H9 (cell line): ENCODE measurements around the gene WSB2. TPM values are rescaled to one million over a fixed set of nuclear protein-coding genes. Genes with fewer than 3 reads are reported as not detected.

Experiments
- DNase-seq: peaks from one replicate; pipeline ENCODE4 v3.0.0-alpha.2; 2017
- H2AFZ ChIP-seq: one replicate; pipeline ENCODE4 v1.6.1; 2013; ENCODE audit warnings: mild to moderate bottlenecking, low read length, control low read depth, moderate library complexity
- H2AK5ac ChIP-seq: 2 replicates; pipeline ENCODE4 v1.6.1; 2013; ENCODE audit warnings: low read length, control low read depth, mixed read lengths; ENCODE audit not compliant: insufficient read length
- H2BK120ac ChIP-seq: one replicate; pipeline ENCODE4 v1.6.1; 2013; ENCODE audit warnings: low read depth, mild to moderate bottlenecking, low read length, control low read depth, inconsistent platforms; ENCODE audit not compliant: poor library complexity, severe bottlenecking
- H2BK12ac ChIP-seq: 2 replicates; pipeline ENCODE4 v1.6.1; 2013; ENCODE audit warnings: low read length, control low read depth, mixed read lengths, low read depth; ENCODE audit not compliant: insufficient read length
- H2BK15ac ChIP-seq: 2 replicates; pipeline ENCODE4 v1.6.1; 2013; ENCODE audit warnings: low read depth, low read length, control low read depth
- H2BK20ac ChIP-seq: one replicate; pipeline ENCODE4 v1.6.1; 2013; ENCODE audit warnings: low read depth, mild to moderate bottlenecking, low read length, control low read depth, inconsistent platforms; ENCODE audit not compliant: poor library complexity, severe bottlenecking
- H2BK5ac ChIP-seq: 2 replicates; pipeline ENCODE4 v1.6.1; 2013; ENCODE audit warnings: low read length, control low read depth, mixed read lengths; ENCODE audit not compliant: insufficient read length
- H3K14ac ChIP-seq: 2 replicates; pipeline ENCODE4 v1.6.1; 2013; ENCODE audit warnings: low read length, control low read depth; ENCODE audit not compliant: insufficient read depth
- H3K18ac ChIP-seq: 2 replicates; pipeline ENCODE4 v1.6.1; 2013; ENCODE audit warnings: low read depth, mild to moderate bottlenecking, mixed read lengths, low read length, control low read depth; ENCODE audit not compliant: insufficient read length
- H3K23ac ChIP-seq: 2 replicates; pipeline ENCODE4 v1.6.1; 2013; ENCODE audit warnings: low read length, control low read depth, mixed read lengths, low read depth; ENCODE audit not compliant: insufficient read length
- H3K23me2 ChIP-seq: 2 replicates; pipeline ENCODE4 v1.6.1; 2013; ENCODE audit warnings: low read depth, mild to moderate bottlenecking, mixed read lengths, low read length, control low read depth; ENCODE audit not compliant: insufficient read length, poor library complexity, severe bottlenecking
- H3K27ac ChIP-seq: 2 replicates; pipeline ENCODE4 v1.5.1; 2013; ENCODE audit warnings: low read length, control low read depth, mixed read lengths, low read depth; ENCODE audit not compliant: insufficient read length
- H3K27me3 ChIP-seq: 2 replicates; pipeline ENCODE4 v1.6.1; 2013; ENCODE audit warnings: low read length, control low read depth, inconsistent platforms; ENCODE audit not compliant: insufficient read depth
- H3K4ac ChIP-seq: 2 replicates; pipeline ENCODE4 v1.6.1; 2013; ENCODE audit warnings: low read depth, mild to moderate bottlenecking, control low read depth, inconsistent platforms, low read length, moderate library complexity
- H3K4me1 ChIP-seq: 2 replicates; pipeline ENCODE4 v1.6.1; 2013; ENCODE audit warnings: low read length, control low read depth, inconsistent platforms; ENCODE audit not compliant: insufficient read depth
- H3K4me2 ChIP-seq: 2 replicates; pipeline ENCODE4 v1.6.1; 2013; ENCODE audit warnings: low read length, control low read depth, mixed read lengths; ENCODE audit not compliant: insufficient read length, insufficient read depth
- H3K56ac ChIP-seq: 2 replicates; pipeline ENCODE4 v1.6.1; 2013; ENCODE audit warnings: low read depth, mild to moderate bottlenecking, mixed read lengths, low read length, control low read depth; ENCODE audit not compliant: insufficient read length
- H3K79me1 ChIP-seq: 2 replicates; pipeline ENCODE4 v1.6.1; 2013; ENCODE audit warnings: low read depth, mild to moderate bottlenecking, moderate library complexity, low read length, control low read depth, inconsistent platforms; ENCODE audit not compliant: insufficient read depth, poor library complexity, severe bottlenecking
- H3K79me2 ChIP-seq: 2 replicates; pipeline ENCODE4 v1.6.1; 2013; ENCODE audit warnings: low read length, control low read depth, inconsistent platforms; ENCODE audit not compliant: insufficient read depth
- H3K9ac ChIP-seq: 2 replicates; pipeline ENCODE4 v1.6.1; 2013; ENCODE audit warnings: low read length, control low read depth, mixed read lengths; ENCODE audit not compliant: insufficient read length; ENCODE audit errors: extremely low read depth
- H3K9me3 ChIP-seq: one replicate; pipeline ENCODE4 v1.6.1; 2013; ENCODE audit warnings: low read depth, low read length, inconsistent platforms; ENCODE audit not compliant: control insufficient read depth
- H3T11ph ChIP-seq: one replicate; pipeline ENCODE4 v1.6.1; 2013; ENCODE audit warnings: mild to moderate bottlenecking, low read length, control low read depth, inconsistent platforms
- H4K20me1 ChIP-seq: one replicate; pipeline ENCODE4 v1.6.1; 2013; ENCODE audit not compliant: control insufficient read depth, insufficient read length, insufficient read depth
- H4K5ac ChIP-seq: 2 replicates; pipeline ENCODE4 v1.6.1; 2013; ENCODE audit warnings: low read depth, mild to moderate bottlenecking, mixed read lengths, low read length, control low read depth; ENCODE audit not compliant: insufficient read length
- H4K8ac ChIP-seq: replicated peaks from 2 replicates; pipeline ENCODE4 v1.6.1; 2013; ENCODE audit warnings: low read length, control low read depth, mixed read lengths, low read depth; ENCODE audit not compliant: insufficient read length
- H4K91ac ChIP-seq: 2 replicates; pipeline ENCODE4 v1.6.1; 2013; ENCODE audit warnings: low read depth, mild to moderate bottlenecking, moderate library complexity, mixed read lengths, low read length, control low read depth; ENCODE audit not compliant: insufficient read length
- H3K27ac Mint-ChIP-seq, 3 experiments: 2 replicates in 2 of 3; 3 replicates in 1 of 3; pipeline ENCODE4 v1.8.0; 2020 to 2021; ENCODE audit warnings: mixed read lengths in 3 of 3, mild to moderate bottlenecking in 1 of 3, moderate library complexity in 1 of 3
- H3K27me3 Mint-ChIP-seq: 2 replicates; pipeline ENCODE4 v1.8.0; 2021; ENCODE audit warnings: low read depth, mild to moderate bottlenecking, moderate library complexity, mixed read lengths
- H3K36me3 Mint-ChIP-seq, 3 experiments: 2 replicates in 2 of 3; 3 replicates in 1 of 3; pipeline ENCODE4 v1.8.0; 2020 to 2021; ENCODE audit warnings: low read depth in 3 of 3, mixed read lengths in 3 of 3; ENCODE audit not compliant: insufficient read depth in 1 of 3
- H3K4me1 Mint-ChIP-seq, 2 experiments: 2 replicates each; pipeline ENCODE4 v1.8.0; 2020; ENCODE audit warnings: mixed read lengths in 2 of 2
- H3K4me3 Mint-ChIP-seq, 2 experiments: 2 replicates in 1 of 2; 3 replicates in 1 of 2; pipeline ENCODE4 v1.8.0; 2020 to 2021; ENCODE audit warnings: mild to moderate bottlenecking in 2 of 2, mixed read lengths in 2 of 2, moderate library complexity in 1 of 2
- H3K9me3 Mint-ChIP-seq, 2 experiments: 2 replicates in 1 of 2; 3 replicates in 1 of 2; pipeline ENCODE4 v1.8.0; 2020; ENCODE audit warnings: mild to moderate bottlenecking in 2 of 2, mixed read lengths in 2 of 2, moderate library complexity in 1 of 2
- WGBS: extraction: QIAGEN DNeasy Blood & Tissue Kit; methylation state at CpG from one replicate; pipeline ENCODE4 v1.1.7; 2013; ENCODE audit warnings: missing lambda C conversion rate, low lambda C conversion rate, mixed read lengths; ENCODE audit not compliant: insufficient read length; ENCODE audit errors: extremely low coverage; 5-methylcytosine and 5-hydroxymethylcytosine counted together
- total RNA-seq: library from RNA; stranded (reverse); gene quantifications from 2 replicates; pipeline ENCODE4 v1.2.1, GENCODE V29; 2021
- TF ChIP-seq, protein P1 (sequence below): fragments of 200-600 bp; sonication (generic); conservative IDR thresholded peaks from 3 replicates; pipeline ENCODE4 v1.8.0; 2021; ENCODE audit warnings: antibody characterized with exemption, mild to moderate bottlenecking

The WSB2 gene
- total RNA-seq, 1 experiment from 2014 or later: 58.6 TPM

DNA sequence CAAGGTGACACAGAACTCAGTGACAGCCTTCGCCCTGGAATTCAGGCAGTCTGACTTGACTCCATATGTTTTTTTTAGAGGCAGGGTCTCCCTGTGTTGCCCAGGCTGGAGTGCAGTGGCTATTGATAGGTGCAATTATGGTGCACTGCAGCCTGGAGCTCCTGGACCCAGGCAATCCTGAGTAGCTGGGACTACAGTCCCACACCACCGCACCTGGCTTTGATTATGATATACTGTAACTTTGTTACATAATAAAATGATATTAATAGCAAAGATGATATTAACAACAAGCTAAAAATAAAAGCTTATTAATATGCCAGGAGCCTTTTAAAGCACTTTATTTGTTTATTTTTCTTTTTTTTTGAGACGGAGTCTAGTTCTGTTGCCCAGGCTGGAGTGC is 33.1 kb upstream of the WSB2 start:
- Mint-ChIP-seq H3K9me3 (no peaks in the 10 kb centered on the region), H3K27ac (no peak overlapping the region), H3K4me3 (no peak overlapping the region), H3K36me3 (peaks cover 28 to 61% (median 32%) of the 10 kb centered on the region in 3 experiments), H3K27me3 (no peaks in the 10 kb centered on the region), H3K4me1 (peaks cover 5 to 9% of the 10 kb centered on the region in 2 experiments)
- Histone ChIP-seq H2BK15ac (no peak overlapping the region), H2AFZ (no peak overlapping the region), H3K79me2 (peaks cover 2% of the 10 kb centered on the region; the same call in 1 of the 2 replicates), H2BK120ac (no peak overlapping the region), H3T11ph (no peak overlapping the region), H3K4ac (no peak overlapping the region), H3K18ac (no peak overlapping the region), H2BK20ac (no peak overlapping the region), H2AK5ac (no peak overlapping the region), H3K56ac (no peak overlapping the region), H3K23me2 (no peaks in the 10 kb centered on the region), H3K23ac (no peak overlapping the region), H3K4me1 (peaks cover 4% of the 10 kb centered on the region; the same call in 1 of the 2 replicates), H3K27me3 (no peaks in the 10 kb centered on the region), H3K14ac (no peak overlapping the region), H3K4me2 (no peak overlapping the region), H4K91ac (no peak overlapping the region), H3K9me3 (no peaks in the 10 kb centered on the region), H3K9ac (no peak overlapping the region), H2BK12ac (no peak overlapping the region), H3K27ac (no peak overlapping the region), H3K79me1 (peaks cover 3% of the 10 kb centered on the region), H4K8ac (no peak overlapping the region), H4K5ac (no peak overlapping the region), H2BK5ac (no peak overlapping the region), H4K20me1 (no peaks in the 10 kb centered on the region)
- DNase-seq: no peak
- WGBS: no CpG with 5 or more reads among the region's 3 CpGs
- TF ChIP-seq, protein P1, sequence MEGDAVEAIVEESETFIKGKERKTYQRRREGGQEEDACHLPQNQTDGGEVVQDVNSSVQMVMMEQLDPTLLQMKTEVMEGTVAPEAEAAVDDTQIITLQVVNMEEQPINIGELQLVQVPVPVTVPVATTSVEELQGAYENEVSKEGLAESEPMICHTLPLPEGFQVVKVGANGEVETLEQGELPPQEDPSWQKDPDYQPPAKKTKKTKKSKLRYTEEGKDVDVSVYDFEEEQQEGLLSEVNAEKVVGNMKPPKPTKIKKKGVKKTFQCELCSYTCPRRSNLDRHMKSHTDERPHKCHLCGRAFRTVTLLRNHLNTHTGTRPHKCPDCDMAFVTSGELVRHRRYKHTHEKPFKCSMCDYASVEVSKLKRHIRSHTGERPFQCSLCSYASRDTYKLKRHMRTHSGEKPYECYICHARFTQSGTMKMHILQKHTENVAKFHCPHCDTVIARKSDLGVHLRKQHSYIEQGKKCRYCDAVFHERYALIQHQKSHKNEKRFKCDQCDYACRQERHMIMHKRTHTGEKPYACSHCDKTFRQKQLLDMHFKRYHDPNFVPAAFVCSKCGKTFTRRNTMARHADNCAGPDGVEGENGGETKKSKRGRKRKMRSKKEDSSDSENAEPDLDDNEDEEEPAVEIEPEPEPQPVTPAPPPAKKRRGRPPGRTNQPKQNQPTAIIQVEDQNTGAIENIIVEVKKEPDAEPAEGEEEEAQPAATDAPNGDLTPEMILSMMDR: no peak
